ENCODE measurements around the gene ALDH16A1.

ALDH16A1 gene

GRCh38 chr19:49490287-49491029 lies 37.4 kb downstream of the ALDH16A1 start:
- no peak for DNase-seq

GRCh38 chr19:49491030-49491803 lies 38.2 kb downstream of the ALDH16A1 start:
- DNase-seq: no peak

GRCh38 chr19:49491804-49492572 lies 39.0 kb downstream of the ALDH16A1 start:
- no peak for DNase-seq

- DNase-seq: no peak
Observed at GRCh38 chr19:49492573-49493405, 39.8 kb downstream of the ALDH16A1 start.

GRCh38 chr19:49496574-49497008 lies 43.6 kb downstream of the ALDH16A1 start:
- no peak for DNase-seq

- no peak for DNase-seq
Observed at GRCh38 chr19:49497047-49497788, 44.2 kb downstream of the ALDH16A1 start.

GRCh38 chr19:49497789-49498103 lies 44.7 kb downstream of the ALDH16A1 start:
- no peak for DNase-seq

- no peak for DNase-seq
Observed at GRCh38 chr19:49498475-49498874, 45.5 kb downstream of the ALDH16A1 start.

- DNase-seq: no peak
Observed at GRCh38 chr19:49499030-49499670, 46.1 kb downstream of the ALDH16A1 start.

GRCh38 chr19:49502866-49503581 lies 50.0 kb downstream of the ALDH16A1 start:
- peak; percentile 85 for DNase-seq

- no peak for DNase-seq
Observed at GRCh38 chr19:49503582-49503962, 50.5 kb downstream of the ALDH16A1 start.

GRCh38 chr19:49506575-49507105 lies 53.6 kb downstream of the ALDH16A1 start:
- no peak for DNase-seq

- no peak for DNase-seq
Observed at GRCh38 chr19:49507803-49508494, 54.9 kb downstream of the ALDH16A1 start.

GRCh38 chr19:49512970-49513745 lies 60.1 kb downstream of the ALDH16A1 start:
- peak; percentile 85 for DNase-seq

- no peak for DNase-seq
Observed at GRCh38 chr19:49513746-49514118, 60.7 kb downstream of the ALDH16A1 start.

GRCh38 chr19:49514151-49514550 lies 61.1 kb downstream of the ALDH16A1 start:
- DNase-seq: no peak

GRCh38 chr19:49515767-49516166 lies 62.7 kb downstream of the ALDH16A1 start:
- DNase-seq: no peak

GRCh38 chr19:49518033-49518432 lies 65.0 kb downstream of the ALDH16A1 start:
- DNase-seq: no peak

All from right hindlimb (tissue), 1 donor.